Ovary (tissue), 3 donors: ENCODE data around the gene PER3.

ENCODE experiments used
- CTCF ChIP-seq, 3 donors: fragments of 450-650 bp in 2 of 3; fragments of 200-600 bp in 1 of 3; IDR thresholded peaks; one replicate each; pipeline versions ENCODE4 v1.5.1 to v1.8.0; 2016 to 2022; ENCODE audit warnings: antibody characterized with exemption in 3 of 3, mild to moderate bottlenecking in 1 of 3
- EP300 ChIP-seq: sonication (generic); formaldehyde crosslinking; IDR thresholded peaks from one replicate; pipeline ENCODE4 v1.6.1; 2017; ENCODE audit warnings: antibody characterized with exemption
- POLR2A ChIP-seq: fragments of 450-650 bp; IDR thresholded peaks from one replicate; pipeline ENCODE4 v1.6.1; 2017; ENCODE audit warnings: antibody characterized with exemption, mild to moderate bottlenecking, moderate library complexity
- donor health status: DM: no; HTN: no; CAD: no.

GRCh38 chr1:7753641-7754040 is 30.4 kb upstream of the PER3 start:
- TF ChIP-seq CTCF (IDR thresholded peaks at IDR 0.05) (no peak), EP300 (no peak), POLR2A (no peak)
